Liver (tissue), 9 donors: ENCODE data around the gene PIP4K2C. TPM values are rescaled to one million over a fixed set of nuclear protein-coding genes. Genes with fewer than 3 reads are reported as not detected.

Experiments
- DNase-seq: peaks from one replicate; pipeline ENCODE4 v3.0.0-alpha.2; 2017; ENCODE audit warnings: low spot score
- H3K27ac ChIP-seq, 2 donors: one replicate each; pipeline ENCODE4 v1.7.0; 2013; ENCODE audit warnings: inconsistent platforms in 2 of 2, low read length in 2 of 2, control low read depth in 1 of 2, low read depth in 1 of 2, mild to moderate bottlenecking in 1 of 2
- H3K27me3 ChIP-seq, 4 donors: one replicate each; pipeline versions ENCODE4 v1.6.1 to v1.7.0; 2013; ENCODE audit warnings: low read length in 3 of 4, inconsistent platforms in 1 of 4, mild to moderate bottlenecking in 1 of 4, moderate library complexity in 1 of 4; ENCODE audit not compliant: control insufficient read depth in 4 of 4, insufficient read depth in 4 of 4
- H3K36me3 ChIP-seq, 4 donors: one replicate each; pipeline versions ENCODE4 v1.6.1 to v1.7.0; 2013; ENCODE audit warnings: low read length in 3 of 4, mild to moderate bottlenecking in 3 of 4, low read depth in 1 of 4, moderate library complexity in 1 of 4; ENCODE audit not compliant: control insufficient read depth in 4 of 4, insufficient read depth in 3 of 4
- H3K4me1 ChIP-seq, 4 donors: one replicate each; pipeline versions ENCODE4 v1.6.1 to v1.7.0; 2013; ENCODE audit warnings: low read length in 3 of 4, mild to moderate bottlenecking in 3 of 4, moderate library complexity in 1 of 4; ENCODE audit not compliant: control insufficient read depth in 4 of 4, insufficient read depth in 4 of 4
- H3K4me3 ChIP-seq, 3 donors: one replicate each; pipeline versions ENCODE4 v1.6.1 to v1.7.0; 2013; ENCODE audit warnings: low read length in 3 of 3, control low read depth in 1 of 3, low read depth in 1 of 3, mild to moderate bottlenecking in 1 of 3
- H3K9ac ChIP-seq, 2 donors: one replicate each; pipeline ENCODE4 v1.7.0; 2013; ENCODE audit warnings: low read length in 2 of 2, mild to moderate bottlenecking in 2 of 2, moderate library complexity in 2 of 2, control low read depth in 1 of 2, low read depth in 1 of 2
- H3K9me3 ChIP-seq, 4 donors: one replicate each; pipeline versions ENCODE4 v1.6.1 to v1.7.0; 2013; ENCODE audit warnings: low read length in 3 of 4; ENCODE audit not compliant: control insufficient read depth in 4 of 4
- ATF3 ChIP-seq: IDR thresholded peaks from 2 replicates; pipeline ENCODE4 v1.6.1; 2016; ENCODE audit warnings: antibody characterized with exemption
- CTCF ChIP-seq: fragments of 150-350 bp; IDR thresholded peaks from 2 replicates; pipeline ENCODE4 v1.5.1; 2017; ENCODE audit warnings: improper control_type of control experiment, low read depth, low read length; ENCODE audit not compliant: missing input control
- FOXA2 ChIP-seq: IDR thresholded peaks from 2 replicates; pipeline ENCODE4 v1.6.1; 2016; ENCODE audit warnings: antibody characterized with exemption
- GABPA ChIP-seq, 2 donors: IDR thresholded peaks in 1 of 2; conservative IDR thresholded peaks in 1 of 2; 2 replicates each; pipeline ENCODE4 v1.6.1; 2016; ENCODE audit warnings: antibody characterized with exemption in 2 of 2, mild to moderate bottlenecking in 1 of 2, moderate library complexity in 1 of 2
- HNF4G ChIP-seq: IDR thresholded peaks from 2 replicates; pipeline ENCODE4 v1.6.1; 2016; ENCODE audit warnings: antibody characterized with exemption
- MAX ChIP-seq: IDR thresholded peaks from 2 replicates; pipeline ENCODE4 v1.6.1; 2016; ENCODE audit warnings: antibody characterized with exemption
- NR2F2 ChIP-seq: IDR thresholded peaks from 2 replicates; pipeline ENCODE4 v1.6.1; 2016; ENCODE audit warnings: antibody characterized with exemption
- RAD21 ChIP-seq, 2 donors: IDR thresholded peaks; 2 replicates each; pipeline ENCODE4 v1.6.1; 2016; ENCODE audit warnings: antibody characterized with exemption in 2 of 2, mild to moderate bottlenecking in 2 of 2
- REST ChIP-seq: IDR thresholded peaks from 2 replicates; pipeline ENCODE4 v1.6.1; 2016; ENCODE audit warnings: antibody characterized with exemption, mild to moderate bottlenecking
- RXRA ChIP-seq, 2 donors: IDR thresholded peaks; 2 replicates each; pipeline ENCODE4 v1.6.1; 2017 to 2018; ENCODE audit warnings: antibody characterized with exemption in 2 of 2, mild to moderate bottlenecking in 1 of 2
- SP1 ChIP-seq: IDR thresholded peaks from 2 replicates; pipeline ENCODE4 v1.6.1; 2018; ENCODE audit warnings: antibody characterized with exemption, mild to moderate bottlenecking
- TAF1 ChIP-seq: conservative IDR thresholded peaks from 2 replicates; pipeline ENCODE4 v1.6.1; 2016; ENCODE audit warnings: antibody characterized with exemption, mild to moderate bottlenecking
- YY1 ChIP-seq: IDR thresholded peaks from 2 replicates; pipeline ENCODE4 v1.6.1; 2016; ENCODE audit warnings: antibody characterized with exemption, mild to moderate bottlenecking
- ZBTB33 ChIP-seq: IDR thresholded peaks from 2 replicates; pipeline ENCODE4 v1.6.1; 2016; ENCODE audit warnings: antibody characterized with exemption
- polyA plus RNA-seq, 2 donors: library from polyadenylated mRNA; stranded (reverse) in 1 of 2; unstranded in 1 of 2; fragments of 200-250 nt in 1 of 2; fragments of >200 nt in 1 of 2; fragmentation: Nextera tagmentation in 1 of 2; extraction: Ambion mirVana in 1 of 2; gene quantifications; one replicate each; pipeline versions ENCODE4 v1.2.1 to v1.2.3, GENCODE V29; 2013 to 2015
- total RNA-seq, 2 donors: library from RNA; depleted of rRNA; stranded (reverse); fragments of >200 nt; gene quantifications; one replicate each; pipeline ENCODE4 v1.2.3, GENCODE V29; 2014
- donor health status: healthy.
- donor health status: healthy.
- donor health status: healthy.
- donor health status: healthy.
- donor health status: healthy.

PIP4K2C gene
- total and polyA plus RNA-seq, 4 donors, result 6.5 to 11.9 (median 9.4) TPM

- TF ChIP-seq REST, result no peak
Observed at GRCh38 chr12:57600395-57600794, 9.4 kb downstream of the PIP4K2C start (continued).

- no peak for TF ChIP-seq NR2F2
- TF ChIP-seq RXRA (IDR thresholded peaks at IDR 0.05), result no peak
- TF ChIP-seq GABPA (IDR thresholded peaks at IDR 0.05 in 1 of 2, conservative IDR thresholded peaks at IDR 0.05 in 1 of 2), result no peak
- TF ChIP-seq CTCF, result no peak
- no peak for TF ChIP-seq ZBTB33
- no peak for TF ChIP-seq ATF3
- no peak for TF ChIP-seq REST
- TF ChIP-seq FOXA2, result no peak
- TF ChIP-seq HNF4G, result no peak
- no peak for TF ChIP-seq TAF1
- TF ChIP-seq SP1, result no peak
- TF ChIP-seq MAX, result no peak
- no peak for TF ChIP-seq RAD21 (IDR thresholded peaks at IDR 0.05)
- TF ChIP-seq YY1, result no peak
- no peak for DNase-seq
- H3K36me3 ChIP-seq, result peaks cover 2 to 40% (median 15%) of the 10 kb centered on the region in 4 donors
- H3K9me3 ChIP-seq, result no peaks in the 10 kb centered on the region
- peaks cover 0 to 6% (median 2%) of the 10 kb centered on the region in 4 donors for H3K27me3 ChIP-seq
- no peak overlapping the region for H3K27ac ChIP-seq
- H3K4me1 ChIP-seq, result no peaks in the 10 kb centered on the region
- no peak overlapping the region for H3K4me3 ChIP-seq
- no peak overlapping the region for H3K9ac ChIP-seq
Observed at GRCh38 chr12:57602544-57602943, 11.6 kb downstream of the PIP4K2C start.
